Measurements from ENCODE around the gene EXOC6.

The EXOC6 gene

GRCh38 chr10:93067443-93068365, 219.4 kb downstream of the EXOC6 start:
- no peak for DNase-seq

- DNase-seq, result no peak
Observed at GRCh38 chr10:93068411-93069244, 220.3 kb downstream of the EXOC6 start.

- DNase-seq, result no peak
Observed at GRCh38 chr10:93069245-93069561, 220.9 kb downstream of the EXOC6 start.

GRCh38 chr10:93070378-93071176, 222.3 kb downstream of the EXOC6 start:
- DNase-seq, result no peak

GRCh38 chr10:93071177-93071472, 222.8 kb downstream of the EXOC6 start:
- no peak for DNase-seq

- DNase-seq, result no peak
Observed at GRCh38 chr10:93071674-93072224, 223.4 kb downstream of the EXOC6 start.

- DNase-seq, result no peak
Observed at GRCh38 chr10:93072225-93072712, 223.9 kb downstream of the EXOC6 start.

- no peak for DNase-seq
Observed at GRCh38 chr10:93072713-93073538, 224.6 kb downstream of the EXOC6 start.

GRCh38 chr10:93073539-93074146, 225.3 kb downstream of the EXOC6 start, which contains the start of gene CYP26A1:
CYP26A1 (plus strand) TSS chr10:93073893; CDS start chr10:93073935, 42 bp downstream.
- no peak for DNase-seq

GRCh38 chr10:93074147-93074596, 225.9 kb downstream of the EXOC6 start:
- no peak for DNase-seq

GRCh38 chr10:93074597-93075368, 226.5 kb downstream of the EXOC6 start:
- no peak for DNase-seq

- no peak for DNase-seq
Observed at GRCh38 chr10:93075369-93076221, 227.3 kb downstream of the EXOC6 start.

GRCh38 chr10:93076871-93077270, 228.6 kb downstream of the EXOC6 start:
- DNase-seq, result no peak

- DNase-seq, result no peak
Observed at GRCh38 chr10:93077860-93078337, 229.6 kb downstream of the EXOC6 start.

- DNase-seq, result no peak
Observed at GRCh38 chr10:93079663-93080349, 231.5 kb downstream of the EXOC6 start.

- DNase-seq, result no peak
Observed at GRCh38 chr10:93080350-93081046, 232.2 kb downstream of the EXOC6 start.

- DNase-seq, result no peak
Observed at GRCh38 chr10:93081318-93081717, 233.0 kb downstream of the EXOC6 start.

GRCh38 chr10:93081834-93082233, 233.5 kb downstream of the EXOC6 start:
- DNase-seq, result no peak
